ENCODE results near the gene CDK14.

DNA sequence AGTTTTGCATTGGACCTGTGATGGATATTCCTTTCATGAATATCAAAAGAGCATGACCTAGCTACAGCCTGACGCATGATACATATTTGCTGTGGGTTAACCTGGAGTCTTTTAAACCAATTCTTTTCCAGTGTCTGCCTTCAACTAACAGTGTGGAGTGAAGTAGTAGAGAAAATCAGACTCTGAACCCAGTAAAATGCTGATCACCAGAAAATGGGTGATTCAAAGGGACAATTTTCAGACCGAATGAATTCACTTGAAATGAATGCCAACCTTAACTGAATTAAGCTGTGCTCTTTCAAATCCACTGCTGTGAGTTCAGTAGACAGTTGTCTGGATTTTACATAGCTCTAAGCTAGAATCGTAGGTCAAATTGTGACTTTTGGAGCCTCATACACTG is 123.0 kb downstream of the CDK14 start:
- TF ChIP-seq, protein P1, sequence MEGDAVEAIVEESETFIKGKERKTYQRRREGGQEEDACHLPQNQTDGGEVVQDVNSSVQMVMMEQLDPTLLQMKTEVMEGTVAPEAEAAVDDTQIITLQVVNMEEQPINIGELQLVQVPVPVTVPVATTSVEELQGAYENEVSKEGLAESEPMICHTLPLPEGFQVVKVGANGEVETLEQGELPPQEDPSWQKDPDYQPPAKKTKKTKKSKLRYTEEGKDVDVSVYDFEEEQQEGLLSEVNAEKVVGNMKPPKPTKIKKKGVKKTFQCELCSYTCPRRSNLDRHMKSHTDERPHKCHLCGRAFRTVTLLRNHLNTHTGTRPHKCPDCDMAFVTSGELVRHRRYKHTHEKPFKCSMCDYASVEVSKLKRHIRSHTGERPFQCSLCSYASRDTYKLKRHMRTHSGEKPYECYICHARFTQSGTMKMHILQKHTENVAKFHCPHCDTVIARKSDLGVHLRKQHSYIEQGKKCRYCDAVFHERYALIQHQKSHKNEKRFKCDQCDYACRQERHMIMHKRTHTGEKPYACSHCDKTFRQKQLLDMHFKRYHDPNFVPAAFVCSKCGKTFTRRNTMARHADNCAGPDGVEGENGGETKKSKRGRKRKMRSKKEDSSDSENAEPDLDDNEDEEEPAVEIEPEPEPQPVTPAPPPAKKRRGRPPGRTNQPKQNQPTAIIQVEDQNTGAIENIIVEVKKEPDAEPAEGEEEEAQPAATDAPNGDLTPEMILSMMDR (IDR thresholded peaks at IDR 0.05; ENCODE audit: low read length) = no peak
- TF ChIP-seq EZH2 (IDR thresholded peaks at IDR 0.05; ENCODE audit: borderline replicate concordance, low read length) = no peak
